HG03095 (cell line): ENCODE results near the gene TWIST1.

Source experiments
- ATAC-seq: cut with Tn5 transposase; IDR thresholded peaks from one replicate; pipeline ENCODE4 v1.9.1; 2021; ENCODE audit warnings: moderate library complexity; ENCODE audit not compliant: unreplicated experiment

TWIST1 gene

GRCh38 chr7:19097165-19098055 lies 20.0 kb downstream of the TWIST1 start:
- no peak for ATAC-seq

DNA sequence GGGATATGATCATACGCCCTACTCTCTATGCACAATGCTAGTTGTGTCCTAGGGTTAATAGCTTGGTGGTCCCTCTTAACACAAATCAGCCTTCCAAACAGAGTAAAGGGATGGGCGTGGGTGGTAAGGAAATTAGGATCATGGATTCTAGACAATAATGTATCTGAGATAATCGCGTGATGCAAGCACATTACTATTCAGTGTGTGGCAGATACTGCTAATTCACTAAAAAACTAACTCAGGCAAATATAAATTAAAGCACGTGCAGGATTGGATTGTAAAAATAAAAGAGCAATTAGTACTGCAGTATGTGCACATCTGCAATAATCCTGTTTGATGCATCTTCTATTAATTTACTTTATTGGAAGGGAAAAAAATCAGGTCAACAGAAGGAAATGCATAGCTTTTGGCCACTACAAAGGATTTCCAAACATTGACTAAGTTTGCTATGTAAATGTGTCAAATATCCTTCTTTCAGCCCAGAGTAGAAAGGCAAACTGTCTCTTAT lies 22.0 kb downstream of the TWIST1 start:
- no peak for ATAC-seq

DNA sequence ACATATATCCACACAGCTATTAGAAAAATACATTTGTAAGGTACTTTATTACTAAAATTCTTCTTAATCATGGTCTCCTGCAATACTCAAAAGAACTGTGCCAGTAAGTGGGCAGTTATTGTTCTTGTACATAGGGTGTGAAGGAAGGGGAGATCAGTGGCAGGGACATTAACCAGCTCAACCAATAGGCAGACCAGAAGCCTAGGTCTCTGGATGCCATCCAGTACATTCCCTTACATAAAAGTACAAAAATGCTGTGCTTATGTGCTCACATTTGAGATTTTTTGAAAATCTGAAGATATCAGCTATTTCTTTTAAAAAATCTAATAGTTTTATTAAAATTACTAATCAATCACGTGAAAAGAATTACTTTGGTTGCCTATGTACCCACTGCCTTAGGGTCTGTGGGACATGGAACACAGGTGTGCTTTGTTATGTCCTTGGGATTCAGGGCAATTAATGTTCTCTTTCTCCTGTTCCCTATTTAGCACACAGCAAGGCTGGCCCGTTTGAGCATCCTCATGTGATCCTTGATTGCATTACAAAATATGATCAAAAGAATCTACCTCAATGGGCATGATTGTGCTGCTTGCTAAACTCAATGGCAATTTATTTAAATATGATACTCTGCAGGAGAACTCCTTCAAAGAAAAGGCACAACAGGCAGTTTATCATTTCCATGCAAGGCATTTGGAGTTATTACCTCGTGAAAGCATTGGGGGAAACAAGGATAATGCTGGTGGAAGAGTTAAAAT lies 22.7 kb downstream of the TWIST1 start:
- ATAC-seq, result no peak

DNA sequence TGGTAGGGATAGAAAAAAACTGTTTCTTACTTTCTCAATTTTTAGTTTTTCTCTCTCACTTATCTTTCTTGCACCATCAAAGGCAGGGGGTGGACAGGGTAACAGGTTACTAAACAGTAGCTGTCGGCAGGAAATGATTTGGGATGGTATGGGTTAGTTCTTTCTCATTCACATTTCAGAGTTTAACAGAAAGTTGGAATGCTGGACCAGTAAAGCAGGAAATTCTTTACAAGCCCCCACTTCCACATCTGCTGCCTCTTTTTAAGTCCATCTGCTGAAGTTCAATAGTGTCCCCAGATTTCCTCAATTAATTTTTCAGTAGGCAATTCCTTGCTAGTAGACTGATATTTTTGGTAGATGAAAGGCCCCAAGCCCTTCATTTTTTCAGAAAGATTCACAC lies 23.3 kb downstream of the TWIST1 start:
- no peak for ATAC-seq

- ATAC-seq, result no peak
Measured at GRCh38 chr7:19091550-19092200, 25.8 kb downstream of the TWIST1 start.

DNA sequence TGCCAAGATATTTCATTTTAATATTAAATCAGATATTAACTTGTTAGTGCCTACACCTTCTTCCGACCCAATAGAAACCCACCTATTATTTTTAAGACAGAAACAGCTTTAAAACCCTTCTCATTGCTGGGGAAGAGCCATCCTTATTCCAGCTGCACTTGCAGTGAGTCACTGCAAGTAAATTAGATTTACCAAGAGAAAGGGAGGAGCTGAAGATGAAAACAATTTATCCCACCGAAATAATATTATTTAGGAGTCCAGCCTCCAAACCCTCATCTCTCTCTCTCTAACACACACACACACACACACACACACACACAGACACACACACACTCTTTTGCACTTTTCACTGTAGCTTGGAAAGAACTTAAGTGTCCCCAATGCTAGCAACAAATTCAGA lies 26.9 kb downstream of the TWIST1 start:
- ATAC-seq, result no peak

DNA sequence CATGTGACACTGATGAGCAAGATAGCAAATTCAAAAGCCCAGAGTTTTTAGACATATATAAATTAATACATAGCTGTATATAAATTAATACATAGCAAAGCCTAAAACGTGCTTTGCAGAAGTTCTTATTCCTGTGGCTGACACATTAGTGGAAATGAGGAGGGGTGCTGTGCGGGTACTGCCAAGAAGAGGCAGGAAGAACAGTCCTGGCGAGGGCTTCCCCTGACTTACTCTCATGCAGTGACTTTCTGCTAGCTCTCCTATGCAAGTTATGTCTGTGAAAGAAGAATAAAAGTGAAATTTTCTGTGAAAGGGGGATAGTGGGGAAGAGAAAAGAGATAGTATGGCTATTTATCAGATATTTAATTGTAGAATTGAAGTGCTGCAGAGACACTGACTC lies 27.6 kb downstream of the TWIST1 start:
- no peak for ATAC-seq

- ATAC-seq, result no peak
Measured at GRCh38 chr7:19089378-19089777, 28.1 kb downstream of the TWIST1 start.

DNA sequence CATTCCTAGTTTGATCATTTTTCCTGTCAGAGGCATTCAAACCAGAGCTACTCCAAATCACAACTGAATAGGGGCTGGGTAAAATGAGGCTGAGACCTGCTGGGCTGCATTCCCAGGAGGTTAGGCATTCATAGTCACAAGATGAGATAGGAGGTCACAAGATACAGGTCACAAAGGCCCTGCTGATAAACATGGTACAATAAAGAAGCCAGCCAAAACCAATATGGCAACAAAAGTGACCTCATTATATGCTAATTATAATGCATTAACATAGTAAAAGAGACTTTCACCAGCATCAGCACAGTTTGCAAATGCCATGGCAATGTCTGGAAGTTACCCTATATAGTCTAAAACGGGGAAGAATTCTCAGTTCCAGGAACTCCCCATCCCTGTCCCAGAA lies 37.3 kb downstream of the TWIST1 start:
- no peak for ATAC-seq

GRCh38 chr7:19079066-19079465 lies 38.4 kb downstream of the TWIST1 start:
- no peak for ATAC-seq

GRCh38 chr7:19069842-19070241 lies 47.6 kb downstream of the TWIST1 start:
- ATAC-seq, result no peak

- ATAC-seq, result no peak
Measured at GRCh38 chr7:19066170-19066569, 51.3 kb downstream of the TWIST1 start.
